GM12878 (cell line): ENCODE measurements around the gene GIMAP4.

Experiments
- CTCF ChIP-seq, 3 experiments: IDR thresholded peaks in 2 of 3; conservative IDR thresholded peaks in 1 of 3; 2 replicates each; pipeline ENCODE4 v1.5.1; 2011; ENCODE audit warnings: low read depth in 3 of 3, low read length in 3 of 3, mild to moderate bottlenecking in 3 of 3, control low read depth in 2 of 3, moderate library complexity in 2 of 3, inconsistent platforms in 1 of 3, mixed read lengths in 1 of 3; ENCODE audit not compliant: control insufficient read depth in 2 of 3, insufficient read depth in 1 of 3; ENCODE audit errors: extremely low read depth in 1 of 3
- FOXM1 ChIP-seq: IDR thresholded peaks from 2 replicates; pipeline ENCODE4 v1.6.1; 2012; ENCODE audit warnings: low read depth, mild to moderate bottlenecking, inconsistent platforms, low read length, moderate library complexity
- GABPA ChIP-seq: IDR thresholded peaks from 2 replicates; pipeline ENCODE4 v1.6.1; 2014; ENCODE audit warnings: antibody characterized with exemption, low read depth, mild to moderate bottlenecking, inconsistent platforms
- POLR2A ChIP-seq: IDR thresholded peaks from 2 replicates; pipeline ENCODE4 v1.6.1; 2011; ENCODE audit warnings: low read depth, mild to moderate bottlenecking, low read length
- RBBP5 ChIP-seq: fragments of 200-600 bp; sonication (generic); conservative IDR thresholded peaks from 2 replicates; pipeline ENCODE4 v1.6.1; 2016
- RCOR1 ChIP-seq: conservative IDR thresholded peaks from 2 replicates; pipeline ENCODE4 v1.6.1; 2012; ENCODE audit warnings: low read depth, low read length, improper control_type of control experiment
- RFX5 ChIP-seq: IDR thresholded peaks from 2 replicates; pipeline ENCODE4 v1.6.1; 2011; ENCODE audit warnings: low read depth, low read length, improper control_type of control experiment
- SPI1 ChIP-seq: IDR thresholded peaks from 2 replicates; pipeline ENCODE4 v1.6.1; 2011; ENCODE audit warnings: low read depth, mild to moderate bottlenecking, low read length, moderate library complexity, borderline replicate concordance; ENCODE audit not compliant: insufficient read depth
- TARDBP ChIP-seq: IDR thresholded peaks from 2 replicates; pipeline ENCODE4 v1.6.1; 2016; ENCODE audit warnings: borderline replicate concordance
- TCF12 ChIP-seq: IDR thresholded peaks from 2 replicates; pipeline ENCODE4 v1.6.1; 2011; ENCODE audit warnings: low read depth, mild to moderate bottlenecking, low read length
- TF ChIP-seq, protein P1 (sequence below): IDR thresholded peaks from 2 replicates; pipeline ENCODE4 v1.6.1; 2011; ENCODE audit warnings: mild to moderate bottlenecking, low read depth, low read length, moderate library complexity; ENCODE audit not compliant: insufficient replicate concordance

DNA sequence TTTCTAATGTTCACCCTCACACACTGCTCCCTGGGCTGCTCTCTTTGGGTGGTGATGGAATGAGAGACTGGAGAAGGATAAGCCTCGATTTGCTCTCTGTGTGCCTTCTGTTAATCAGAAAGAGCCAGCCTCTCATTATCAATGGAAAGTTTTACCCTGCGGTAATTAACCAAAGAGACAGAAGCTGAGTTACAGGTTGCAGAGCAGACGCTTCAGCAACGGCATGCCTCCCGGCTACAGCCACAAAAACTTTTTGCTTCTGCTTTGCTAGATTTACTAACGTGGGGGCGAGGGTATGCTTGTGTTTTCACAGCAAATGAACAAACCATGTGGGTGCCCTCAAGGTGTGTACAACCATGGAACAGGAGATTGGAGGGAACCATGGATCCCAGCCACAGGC lies 18.0 kb downstream of the GIMAP4 start:
- TF ChIP-seq CTCF (IDR thresholded peaks at IDR 0.05 in 2 of 3, conservative IDR thresholded peaks at IDR 0.05 in 1 of 3; ENCODE audit: control insufficient read depth in 2 of 3, extremely low read depth in 1 of 3, insufficient read depth in 1 of 3, low read depth in 3 of 3, low read length in 3 of 3), result no peak
- no peak for TF ChIP-seq FOXM1
- TF ChIP-seq GABPA, result no peak
- no peak for TF ChIP-seq RFX5
- TF ChIP-seq POLR2A, result no peak
- TF ChIP-seq, protein P1, sequence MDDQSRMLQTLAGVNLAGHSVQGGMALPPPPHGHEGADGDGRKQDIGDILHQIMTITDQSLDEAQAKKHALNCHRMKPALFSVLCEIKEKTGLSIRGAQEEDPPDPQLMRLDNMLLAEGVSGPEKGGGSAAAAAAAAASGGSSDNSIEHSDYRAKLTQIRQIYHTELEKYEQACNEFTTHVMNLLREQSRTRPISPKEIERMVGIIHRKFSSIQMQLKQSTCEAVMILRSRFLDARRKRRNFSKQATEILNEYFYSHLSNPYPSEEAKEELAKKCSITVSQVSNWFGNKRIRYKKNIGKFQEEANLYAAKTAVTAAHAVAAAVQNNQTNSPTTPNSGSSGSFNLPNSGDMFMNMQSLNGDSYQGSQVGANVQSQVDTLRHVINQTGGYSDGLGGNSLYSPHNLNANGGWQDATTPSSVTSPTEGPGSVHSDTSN, result no peak
- TF ChIP-seq TARDBP, result no peak
- no peak for TF ChIP-seq RBBP5
- no peak for TF ChIP-seq TCF12
- TF ChIP-seq SPI1, result no peak
- TF ChIP-seq RCOR1, result no peak
